GM19043 (cell line): ENCODE results near the gene PLA2G4A.

Experiments
- ATAC-seq: cut with Tn5 transposase; IDR thresholded peaks from one replicate; pipeline ENCODE4 v1.9.1; 2021; ENCODE audit warnings: low read depth; ENCODE audit not compliant: unreplicated experiment

Gene PLA2G4A

DNA sequence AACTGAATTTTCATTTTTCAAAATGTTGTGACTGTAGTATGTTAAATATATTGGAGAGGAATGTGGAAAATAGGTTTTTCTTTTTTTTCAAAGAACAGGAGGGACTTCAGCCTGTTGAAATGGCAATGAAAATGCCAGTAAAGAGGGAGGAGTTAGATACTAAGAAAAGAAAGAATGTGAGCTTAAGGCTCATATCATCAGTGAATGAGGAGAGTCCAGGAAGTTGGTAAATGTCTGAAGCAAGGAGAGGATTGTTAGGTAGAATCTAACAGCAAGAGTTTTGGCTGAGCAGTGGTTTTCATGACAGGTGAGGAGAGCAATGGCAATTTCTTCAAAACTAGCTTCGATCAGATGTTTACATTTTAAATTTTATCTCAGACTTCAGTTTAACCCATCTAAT is 43.0 kb downstream of the PLA2G4A start:
- ATAC-seq, result no peak

DNA sequence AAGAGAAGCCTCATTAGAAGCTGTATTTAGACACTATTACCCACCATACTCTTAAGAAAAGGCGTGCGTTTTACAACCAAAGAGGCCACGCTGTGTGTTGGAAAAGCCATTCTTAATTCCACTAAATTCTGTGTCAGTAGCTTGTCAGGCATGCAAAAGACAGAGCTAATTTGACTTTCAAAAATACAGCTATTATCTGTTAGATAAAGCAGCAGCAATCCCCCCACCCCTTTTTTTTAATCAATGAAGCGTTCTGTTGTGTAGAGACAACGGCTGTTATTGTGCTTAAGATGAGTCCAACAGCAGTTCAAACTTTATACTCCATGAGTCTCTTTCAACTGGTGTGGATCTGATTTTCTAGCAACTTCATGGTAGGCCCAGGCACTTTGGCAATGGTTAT is 43.5 kb downstream of the PLA2G4A start:
- no peak for ATAC-seq

DNA sequence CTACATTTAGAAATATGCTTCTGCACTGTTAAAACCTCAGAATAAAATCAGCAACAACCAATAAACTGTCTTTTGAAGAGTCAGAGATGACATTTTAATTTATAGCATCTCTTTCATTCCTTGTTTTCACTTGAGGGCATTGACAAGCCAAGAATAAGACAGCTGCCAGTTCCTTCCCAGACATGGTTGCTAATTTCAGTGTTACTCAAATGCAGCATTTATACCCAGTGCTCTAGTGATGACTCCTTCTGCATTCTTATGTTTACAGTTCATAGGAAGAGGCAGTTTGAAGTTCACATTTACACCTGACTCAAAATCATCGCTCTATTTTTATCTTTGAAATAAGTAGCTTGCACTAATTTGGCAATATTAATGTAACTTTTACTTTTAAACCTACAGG is 44.9 kb downstream of the PLA2G4A start:
- ATAC-seq, result no peak

DNA sequence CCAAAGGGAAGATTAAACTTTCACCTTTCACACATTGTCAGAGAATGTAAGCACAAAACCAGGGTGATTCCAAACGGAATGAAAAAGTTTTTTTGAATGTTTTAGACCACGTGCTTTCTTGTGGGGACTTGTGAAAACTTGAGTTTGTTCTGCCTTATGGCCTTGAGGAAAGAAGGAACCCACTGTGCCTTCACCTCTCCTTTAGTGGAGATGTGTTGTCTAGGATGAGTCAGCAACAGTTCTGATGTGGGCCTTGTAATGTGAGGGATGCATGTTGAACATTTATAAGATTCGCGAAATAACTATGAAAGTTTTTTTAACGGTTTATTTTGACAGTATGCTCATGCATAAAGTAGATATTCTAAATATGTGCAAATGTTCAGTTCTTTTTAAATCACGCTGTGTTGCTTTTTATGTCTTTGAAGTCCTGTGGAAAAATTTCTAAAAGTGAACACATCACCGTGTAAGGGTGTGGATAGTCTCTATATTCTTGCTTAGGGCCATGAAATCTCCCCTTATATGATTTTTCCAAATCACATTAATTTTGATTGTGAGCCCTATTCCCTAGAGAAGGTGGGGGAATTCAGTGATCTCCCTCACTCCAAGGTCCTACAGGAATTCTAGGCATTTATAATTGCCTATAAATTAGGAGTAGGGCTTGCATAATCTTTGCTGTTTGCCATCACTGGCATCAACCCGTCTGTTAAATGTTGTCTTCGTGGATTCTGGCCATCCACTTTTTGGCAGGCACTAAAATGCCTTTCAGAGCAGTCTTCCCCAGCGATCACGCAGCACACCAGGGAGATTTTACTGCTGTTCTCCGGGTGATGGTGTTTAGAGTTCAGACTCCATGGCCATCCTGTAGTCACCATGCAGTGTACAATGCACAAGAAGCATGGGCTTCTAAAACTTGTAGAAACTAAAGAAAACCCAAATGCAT is 47.4 kb downstream of the PLA2G4A start:
- ATAC-seq, result no peak

DNA sequence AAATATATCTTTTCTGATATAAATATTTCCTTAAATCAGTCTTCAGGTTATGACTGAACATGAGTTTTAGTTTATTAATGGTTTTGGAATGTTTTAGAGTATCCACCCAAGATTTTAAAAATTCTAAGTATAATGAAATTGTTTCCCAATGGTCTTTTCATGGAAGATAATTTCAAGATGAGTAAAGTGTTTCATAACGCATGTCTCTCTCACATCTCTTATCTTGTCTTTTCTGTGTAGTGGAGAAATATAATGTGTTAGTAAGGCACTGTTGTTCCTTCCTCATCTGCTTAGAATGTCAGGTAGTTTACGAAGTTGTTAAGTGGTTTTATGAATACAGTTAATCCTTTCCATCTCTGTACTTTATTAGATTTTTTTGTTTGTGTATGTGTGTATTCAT is 49.6 kb downstream of the PLA2G4A start:
- no peak for ATAC-seq

DNA sequence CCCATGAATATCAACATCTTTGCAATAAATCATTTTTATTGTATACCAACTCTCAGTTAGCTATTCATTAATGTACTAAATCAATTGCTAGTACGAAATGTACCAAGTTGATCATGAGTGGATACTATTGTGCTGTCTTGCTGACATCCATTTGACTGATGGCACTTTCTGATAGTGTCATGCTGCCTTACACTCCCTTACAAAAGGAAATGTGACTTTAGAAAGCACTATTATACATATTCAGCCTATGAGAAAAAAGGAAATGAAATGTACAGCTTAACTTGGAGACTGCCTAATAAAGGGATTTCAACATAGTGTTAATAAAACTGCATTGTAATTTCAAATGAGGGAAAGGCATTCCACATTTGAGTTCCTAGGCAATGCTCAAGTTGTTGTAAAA is 52.2 kb downstream of the PLA2G4A start:
- ATAC-seq, result no peak

DNA sequence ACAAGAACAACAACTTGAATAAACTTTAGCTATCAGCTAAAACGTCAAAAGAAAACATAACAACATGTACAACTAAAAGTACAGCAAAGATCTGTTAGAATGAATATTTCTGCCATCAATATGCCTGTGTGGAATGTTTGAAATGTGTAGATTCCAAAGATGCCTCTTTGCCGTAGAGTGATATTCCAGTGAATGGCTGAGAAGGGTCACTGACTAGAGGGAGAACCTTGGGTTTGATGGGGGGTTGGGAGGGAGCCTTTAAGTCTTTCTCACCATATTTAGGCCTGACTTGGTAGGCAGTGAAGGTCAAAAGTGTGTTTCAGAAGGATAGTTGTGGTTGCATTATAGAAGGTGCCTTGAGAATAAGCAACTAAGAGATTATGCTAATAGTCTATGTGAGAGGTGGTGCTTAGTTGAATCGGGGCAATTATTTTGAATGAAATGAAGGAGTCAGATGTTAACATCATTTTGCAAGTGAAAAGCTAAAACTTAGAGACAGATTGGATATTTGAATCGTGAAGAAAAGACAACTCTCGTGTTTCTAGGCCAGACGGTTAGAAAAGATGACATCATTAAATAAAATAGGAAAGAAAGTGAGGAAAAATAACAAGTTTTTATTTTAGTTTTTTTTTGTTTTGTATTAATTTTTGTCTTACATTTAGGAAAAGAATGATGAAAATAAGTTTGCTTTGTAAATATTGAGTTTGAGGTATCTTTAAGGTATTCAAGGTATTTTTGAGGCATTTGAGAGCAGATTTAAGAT is 53.8 kb downstream of the PLA2G4A start:
- ATAC-seq, result no peak

DNA sequence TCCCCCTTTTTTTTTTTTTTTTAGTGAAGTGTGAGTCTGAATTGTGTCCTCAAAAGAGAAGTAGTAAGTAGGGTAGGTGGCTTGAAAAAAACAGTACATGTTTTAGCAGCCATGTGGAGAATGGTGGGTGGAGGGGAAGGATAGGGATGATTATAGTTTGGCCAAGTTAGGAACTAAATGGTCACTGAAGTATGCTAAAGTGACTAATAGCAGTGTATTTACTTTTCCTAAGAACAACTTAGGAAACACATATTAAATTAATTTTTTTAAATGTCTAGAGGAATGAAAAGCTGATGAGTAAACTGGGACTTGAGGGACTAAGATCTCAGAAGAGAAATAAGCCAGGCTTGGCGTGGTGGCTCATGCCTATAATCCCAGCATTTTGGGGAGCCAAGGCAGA is 55.5 kb downstream of the PLA2G4A start:
- no peak for ATAC-seq

DNA sequence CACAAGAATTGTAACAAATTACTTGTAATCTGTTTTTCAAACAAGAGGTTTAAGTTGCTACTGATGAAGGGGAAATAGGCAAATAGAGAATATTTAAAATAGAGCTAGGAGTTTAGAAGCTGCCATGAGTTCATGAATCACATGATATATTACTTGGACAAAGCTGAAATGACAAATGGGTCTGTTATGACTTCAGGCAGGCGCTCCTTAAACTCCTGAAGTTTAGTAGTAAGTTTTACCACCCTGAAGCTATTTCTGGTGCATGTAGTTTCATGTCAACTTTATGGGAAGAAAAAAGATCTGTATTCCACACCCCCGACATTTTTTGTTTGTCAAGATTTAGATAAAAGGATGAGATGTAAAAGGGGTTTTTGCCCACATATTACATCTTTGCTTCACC is 58.5 kb downstream of the PLA2G4A start:
- no peak for ATAC-seq

DNA sequence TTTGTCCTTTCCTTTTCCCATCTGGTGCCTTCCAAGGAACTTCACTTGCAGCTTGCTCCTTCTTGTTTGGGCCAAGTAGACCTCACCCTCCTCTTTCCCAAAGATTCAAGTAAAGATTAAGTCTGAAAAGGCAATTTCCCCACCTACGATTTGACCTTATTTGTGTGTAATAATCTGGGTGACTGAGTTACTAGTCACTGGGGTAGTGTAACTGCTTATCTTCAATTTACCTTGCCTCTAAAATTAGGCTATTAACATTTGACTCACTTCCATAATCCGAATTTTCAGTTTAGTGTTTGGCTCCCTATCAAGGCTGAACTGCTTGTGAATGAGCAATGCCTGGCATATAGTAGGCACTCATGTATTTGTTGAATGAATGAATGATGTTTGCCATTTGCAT is 59.6 kb downstream of the PLA2G4A start:
- ATAC-seq, result no peak

DNA sequence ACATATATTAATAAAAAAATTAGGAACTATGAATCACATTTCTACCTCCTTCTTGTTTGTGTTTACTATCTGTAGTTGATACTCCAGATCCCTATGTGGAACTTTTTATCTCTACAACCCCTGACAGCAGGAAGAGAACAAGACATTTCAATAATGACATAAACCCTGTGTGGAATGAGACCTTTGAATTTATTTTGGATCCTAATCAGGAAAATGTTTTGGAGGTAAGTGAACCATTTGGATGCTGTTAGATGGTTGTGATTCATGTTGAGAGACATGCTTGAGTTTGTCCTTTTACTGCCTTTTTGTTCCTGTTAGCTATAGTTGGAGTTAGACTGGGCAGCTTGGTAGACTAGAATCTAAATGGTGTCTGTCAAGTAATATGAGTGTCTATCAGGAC is 64.2 kb downstream of the PLA2G4A start:
- no peak for ATAC-seq

DNA sequence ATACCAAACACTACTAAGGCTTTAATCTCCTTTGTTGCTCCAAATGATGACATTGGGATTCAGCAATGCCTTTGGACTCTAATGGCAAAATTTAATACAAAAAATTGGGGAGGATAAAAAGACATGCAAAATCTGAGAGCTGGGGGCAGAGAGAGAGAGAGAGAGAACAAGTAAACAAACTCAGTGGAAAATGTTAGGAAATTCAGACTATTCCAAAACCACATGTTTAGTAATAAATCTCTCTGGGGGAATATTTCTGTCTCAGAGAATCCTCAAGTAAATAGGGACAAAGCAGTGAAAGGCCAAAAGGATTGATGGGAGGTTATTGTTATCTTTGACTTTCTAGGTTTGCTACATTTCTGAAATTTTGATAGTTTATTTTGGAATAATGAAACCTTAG is 65.7 kb downstream of the PLA2G4A start:
- ATAC-seq, result no peak

DNA sequence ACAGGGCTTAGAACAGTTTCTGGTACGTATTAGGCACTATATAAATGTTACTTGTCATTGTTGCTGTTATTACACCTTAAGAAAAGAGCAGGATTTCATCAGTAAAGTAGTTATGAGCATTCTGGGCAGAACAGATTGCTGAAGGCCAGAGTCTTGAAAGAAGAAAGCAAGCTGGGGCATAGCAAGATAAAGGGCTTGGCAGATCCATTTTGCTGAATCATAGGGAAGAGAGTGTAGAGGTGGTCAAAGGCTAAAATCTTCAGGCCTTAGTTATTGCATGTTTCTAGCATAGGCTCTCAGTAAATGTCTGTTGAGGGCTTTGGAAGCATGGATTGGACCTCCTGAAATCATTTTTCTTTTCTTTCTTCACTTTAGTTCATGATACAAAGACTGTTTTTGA is 67.5 kb downstream of the PLA2G4A start:
- ATAC-seq, result no peak

DNA sequence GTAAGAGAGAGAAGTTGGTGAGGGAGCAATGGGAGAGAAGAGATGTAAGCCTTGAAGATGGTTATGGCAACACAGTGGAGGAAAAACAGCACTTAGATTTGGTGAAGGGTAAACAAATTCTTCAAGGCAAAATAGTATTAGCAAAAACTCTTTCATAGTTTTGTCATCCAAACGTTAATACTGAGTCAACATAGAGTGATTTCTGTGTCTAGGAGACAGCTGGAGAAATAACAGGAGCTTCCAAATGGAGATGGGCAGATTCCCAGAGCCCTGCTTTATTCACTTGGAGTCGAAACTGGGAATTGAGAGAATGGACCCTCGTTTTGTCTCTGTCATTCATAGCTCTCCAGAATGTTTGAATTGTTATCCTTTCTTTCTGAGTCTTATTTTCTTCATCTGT is 68.3 kb downstream of the PLA2G4A start:
- ATAC-seq, result no peak

DNA sequence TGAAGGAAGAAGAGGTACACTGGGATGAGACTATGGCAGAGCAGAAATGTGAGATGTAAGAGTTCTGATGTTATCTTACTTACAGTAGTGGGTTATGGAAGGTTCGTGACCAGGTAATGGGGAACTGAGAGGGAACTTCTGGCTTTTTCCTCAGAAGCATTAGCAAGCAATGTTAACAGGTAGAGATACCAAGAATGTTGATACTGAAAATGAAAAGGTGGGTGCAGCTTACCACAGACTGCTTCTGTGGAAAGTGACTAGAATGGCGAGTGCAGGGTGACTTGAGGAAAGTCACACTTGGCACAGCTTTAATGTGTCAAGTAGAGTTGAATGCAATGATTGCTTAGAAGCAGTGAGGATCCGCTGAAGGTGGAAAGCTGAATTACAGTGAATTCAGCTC is 70.8 kb downstream of the PLA2G4A start:
- ATAC-seq, result peak; percentile 54

DNA sequence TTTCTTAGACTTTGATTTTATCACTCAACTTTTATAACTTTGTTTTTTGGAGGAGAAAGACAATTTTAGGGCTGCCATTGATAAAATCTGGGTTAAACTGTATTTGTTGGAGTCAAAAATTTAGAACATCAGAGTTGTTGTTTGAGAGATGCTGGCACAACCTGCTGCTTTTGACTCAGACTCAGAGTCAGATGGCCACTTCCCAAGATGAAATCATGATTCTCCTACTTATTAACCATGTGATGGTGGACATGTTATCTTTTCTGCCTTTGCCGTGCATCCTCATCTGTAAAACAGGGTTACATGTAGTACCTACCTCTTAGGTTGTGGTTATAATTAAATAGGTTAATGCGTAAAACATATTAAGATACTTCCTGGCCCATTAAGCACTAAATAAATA is 71.2 kb downstream of the PLA2G4A start:
- ATAC-seq, result no peak

DNA sequence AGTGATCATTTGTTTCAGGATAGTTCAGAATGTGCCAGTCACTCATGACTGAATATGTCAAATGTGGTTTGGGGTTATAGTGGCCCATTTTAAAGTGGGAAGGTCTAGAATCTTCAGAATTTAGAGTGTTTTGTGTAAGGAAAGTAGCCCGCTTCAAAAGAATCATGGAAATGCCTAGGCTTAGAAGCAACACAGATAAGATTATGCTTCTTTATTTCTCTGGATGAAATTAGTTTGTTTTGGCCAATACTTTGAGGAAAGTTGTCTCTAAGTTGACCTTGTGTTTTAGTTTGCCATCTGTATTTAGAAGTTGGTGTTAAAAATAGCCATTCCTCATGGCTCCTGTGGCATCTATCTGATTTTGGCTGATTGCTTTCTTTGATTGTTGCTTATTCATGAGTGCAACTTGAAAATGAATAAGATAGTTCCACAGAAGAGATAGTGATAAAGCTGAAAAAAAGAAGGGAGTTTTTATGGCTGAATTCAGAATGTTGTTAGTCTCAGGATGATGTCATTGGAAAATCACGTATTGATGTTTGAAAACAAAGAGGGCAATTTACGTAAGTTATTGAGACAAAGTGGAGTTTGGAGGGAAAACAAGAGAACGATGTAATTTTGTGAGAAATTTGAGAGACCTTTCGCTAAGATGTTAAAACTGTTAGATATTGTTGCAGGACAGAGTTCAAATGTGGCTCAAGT is 71.9 kb downstream of the PLA2G4A start:
- ATAC-seq, result no peak

DNA sequence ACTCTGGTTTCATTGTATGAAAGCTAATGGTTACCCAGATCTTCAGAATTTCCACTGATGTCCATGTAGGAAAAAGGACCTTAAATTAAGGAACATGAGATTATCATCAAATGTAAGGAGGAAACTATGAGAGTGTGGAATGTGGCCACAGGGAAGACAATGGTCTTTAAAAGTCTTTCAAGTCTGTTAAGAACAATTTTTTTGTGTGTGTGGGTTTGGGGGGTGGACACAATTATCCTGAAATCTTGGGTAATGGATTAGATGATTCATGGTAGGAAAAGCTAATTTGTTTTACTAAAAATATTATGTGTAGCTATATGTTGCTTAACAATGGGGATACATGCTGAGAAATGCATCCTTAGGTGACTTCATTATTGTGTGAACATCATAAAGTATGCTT is 72.9 kb downstream of the PLA2G4A start:
- no peak for ATAC-seq

DNA sequence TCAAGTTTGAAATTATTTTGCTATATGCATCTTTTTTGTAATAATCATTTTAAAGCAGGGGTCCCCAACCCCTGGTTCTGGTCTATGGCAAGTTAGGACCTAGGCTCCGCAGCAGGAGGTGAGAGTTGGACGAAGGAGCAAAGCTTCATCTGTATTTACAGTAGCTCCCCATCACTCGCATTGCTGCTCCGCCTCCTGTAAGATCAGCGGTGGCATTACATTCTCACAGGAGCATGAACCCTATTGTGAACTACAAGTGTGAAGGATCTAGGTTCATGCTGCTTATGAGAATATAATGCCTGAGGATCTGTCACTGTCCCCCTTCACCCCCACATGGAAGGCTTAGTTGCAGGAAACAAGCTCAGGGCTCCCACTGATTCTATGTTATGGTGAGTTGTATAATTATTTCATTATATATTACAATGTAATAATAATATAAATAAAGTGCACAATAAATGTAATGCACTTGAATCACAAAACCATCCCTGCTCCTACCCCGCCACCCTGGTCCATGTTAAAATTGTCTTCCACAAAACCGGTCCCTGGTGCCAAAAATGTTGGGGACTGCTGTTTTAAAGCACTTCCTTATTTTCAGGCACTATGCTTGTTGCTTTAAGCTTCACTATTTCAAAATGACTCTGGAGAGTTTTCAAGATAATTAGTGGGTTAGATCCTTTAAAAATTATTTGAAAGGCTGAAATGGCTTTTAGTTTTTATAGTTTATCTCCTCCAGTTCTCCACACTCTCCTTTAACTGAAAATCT is 74.8 kb downstream of the PLA2G4A start:
- no peak for ATAC-seq

DNA sequence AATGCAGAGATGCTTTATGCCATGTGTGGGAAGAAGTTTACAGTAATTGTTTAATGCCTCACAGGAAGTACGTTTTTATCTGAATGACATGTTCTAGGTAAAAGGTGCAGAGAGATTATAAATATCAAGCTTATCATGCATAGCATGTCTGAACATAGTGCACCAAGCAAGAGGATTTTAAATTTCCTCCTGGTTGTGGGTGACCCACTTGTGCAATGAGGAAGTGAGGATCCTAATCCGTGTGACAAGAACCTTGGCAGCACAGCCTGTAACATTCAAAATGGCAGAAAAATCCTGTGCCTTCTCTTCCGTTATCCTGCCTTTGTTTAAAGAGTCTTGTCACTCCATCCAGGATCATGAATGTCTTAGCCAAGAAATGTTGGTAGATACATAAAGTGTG is 75.6 kb downstream of the PLA2G4A start:
- no peak for ATAC-seq

DNA sequence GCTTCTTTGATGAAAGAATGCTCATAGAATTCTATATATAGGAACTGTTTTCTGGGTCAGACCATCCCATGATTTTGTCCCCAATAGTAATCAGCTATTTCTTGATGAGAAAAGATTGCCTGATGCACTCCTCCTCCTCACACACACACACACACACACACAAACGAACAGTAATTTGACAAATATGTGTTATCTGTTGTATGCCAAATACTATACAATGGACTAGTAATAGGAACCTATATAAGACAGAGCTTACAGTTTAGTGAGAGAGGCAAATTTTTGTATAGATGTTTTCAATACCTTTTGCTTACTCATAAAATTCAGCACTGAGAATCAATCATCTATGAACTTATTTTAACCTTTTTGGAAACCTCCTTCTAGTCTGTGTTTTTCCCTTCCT is 76.8 kb downstream of the PLA2G4A start:
- no peak for ATAC-seq
